ENCODE measurements around the gene KCTD1. TPM values are rescaled to one million over a fixed set of nuclear protein-coding genes. Genes with fewer than 3 reads are reported as not detected.

The KCTD1 gene
- polyA plus RNA-seq, 3 donors = 0.40 TPM; not detected in 2

DNA sequence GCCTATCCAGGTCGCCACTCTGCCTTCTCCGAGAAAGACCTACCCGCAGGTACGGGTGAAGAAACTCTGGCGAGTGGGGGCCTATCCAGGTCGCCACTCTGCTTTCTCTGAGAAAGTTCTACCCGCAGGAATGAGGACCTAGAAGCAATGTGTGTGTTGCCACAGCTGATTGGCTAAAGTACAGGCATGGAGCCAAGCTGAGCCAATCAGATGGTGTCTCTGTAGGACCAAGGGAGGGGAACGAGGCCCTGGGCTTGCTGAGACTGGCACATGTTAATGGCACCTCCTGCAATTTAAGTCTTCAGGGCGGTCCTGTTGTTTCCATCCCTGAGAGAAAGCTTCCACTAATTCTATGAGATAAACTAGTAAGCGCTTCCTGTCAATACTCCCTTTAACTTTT is 82.3 kb downstream of the KCTD1 start:
- no peaks in the 10 kb centered on the region for H3K27me3 ChIP-seq (ENCODE audit: control insufficient read depth in 2 of 2, insufficient read depth in 2 of 2, low read length in 2 of 2)
- Mint-ChIP-seq H3K9me3 (peaks cover 0 to 4% (median 0%) of the 10 kb centered on the region in 7 donors), H3K4me3 (no peak overlapping the region), H3K27me3 (ENCODE audit: low read depth in 3 of 3) (peaks cover 0 to 4% (median 0%) of the 10 kb centered on the region in 3 donors), H3K27ac (no peak overlapping the region), H3K36me3 (no peaks in the 10 kb centered on the region), H3K4me1 (no peaks in the 10 kb centered on the region)
- no peak for DNase-seq
- WGBS (ENCODE audit: insufficient coverage) = 90% methylated on average over 8 of the region's 10 CpGs
- no peak overlapping the region for H3K4me3 ChIP-seq (replicated peaks in 1 of 3; ENCODE audit: low read depth in 2 of 3, low read length in 3 of 3)
- no peak overlapping the region for H3K4me2 ChIP-seq (replicated peaks; ENCODE audit: extremely low read depth, low read length, poor library complexity, severe bottlenecking)
- intact Hi-C loops (cut with micrococcal nuclease) = no loop called here
- no peaks in the 10 kb centered on the region for H3K4me1 ChIP-seq (ENCODE audit: control insufficient read depth in 1 of 2, insufficient read depth in 2 of 2, low read length in 2 of 2)
- H3K27ac ChIP-seq (ENCODE audit: low read depth in 1 of 2, low read length in 2 of 2) = no peak overlapping the region
- no peaks in the 10 kb centered on the region for H3K9me3 ChIP-seq (replicated peaks in 1 of 2; ENCODE audit: control insufficient read depth in 1 of 2, insufficient read depth in 1 of 2, low read length in 2 of 2)
- TF ChIP-seq, protein P1, sequence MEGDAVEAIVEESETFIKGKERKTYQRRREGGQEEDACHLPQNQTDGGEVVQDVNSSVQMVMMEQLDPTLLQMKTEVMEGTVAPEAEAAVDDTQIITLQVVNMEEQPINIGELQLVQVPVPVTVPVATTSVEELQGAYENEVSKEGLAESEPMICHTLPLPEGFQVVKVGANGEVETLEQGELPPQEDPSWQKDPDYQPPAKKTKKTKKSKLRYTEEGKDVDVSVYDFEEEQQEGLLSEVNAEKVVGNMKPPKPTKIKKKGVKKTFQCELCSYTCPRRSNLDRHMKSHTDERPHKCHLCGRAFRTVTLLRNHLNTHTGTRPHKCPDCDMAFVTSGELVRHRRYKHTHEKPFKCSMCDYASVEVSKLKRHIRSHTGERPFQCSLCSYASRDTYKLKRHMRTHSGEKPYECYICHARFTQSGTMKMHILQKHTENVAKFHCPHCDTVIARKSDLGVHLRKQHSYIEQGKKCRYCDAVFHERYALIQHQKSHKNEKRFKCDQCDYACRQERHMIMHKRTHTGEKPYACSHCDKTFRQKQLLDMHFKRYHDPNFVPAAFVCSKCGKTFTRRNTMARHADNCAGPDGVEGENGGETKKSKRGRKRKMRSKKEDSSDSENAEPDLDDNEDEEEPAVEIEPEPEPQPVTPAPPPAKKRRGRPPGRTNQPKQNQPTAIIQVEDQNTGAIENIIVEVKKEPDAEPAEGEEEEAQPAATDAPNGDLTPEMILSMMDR (IDR thresholded peaks at IDR 0.05) = no peak
- no peaks in the 10 kb centered on the region for H3K79me2 ChIP-seq (ENCODE audit: insufficient read depth, low read length)
- H3K36me3 ChIP-seq (replicated peaks in 1 of 2; ENCODE audit: control insufficient read depth in 1 of 2, insufficient read depth in 2 of 2, low read length in 2 of 2) = no peaks in the 10 kb centered on the region
- no peak overlapping the region for H2AFZ ChIP-seq (ENCODE audit: insufficient read depth, low read depth, low read length, poor library complexity, severe bottlenecking)
- H4K20me1 ChIP-seq (ENCODE audit: insufficient read depth, low read length) = no peaks in the 10 kb centered on the region
- no peak overlapping the region for H3K9ac ChIP-seq (ENCODE audit: insufficient read depth, low read length, poor library complexity, severe bottlenecking)

DNA sequence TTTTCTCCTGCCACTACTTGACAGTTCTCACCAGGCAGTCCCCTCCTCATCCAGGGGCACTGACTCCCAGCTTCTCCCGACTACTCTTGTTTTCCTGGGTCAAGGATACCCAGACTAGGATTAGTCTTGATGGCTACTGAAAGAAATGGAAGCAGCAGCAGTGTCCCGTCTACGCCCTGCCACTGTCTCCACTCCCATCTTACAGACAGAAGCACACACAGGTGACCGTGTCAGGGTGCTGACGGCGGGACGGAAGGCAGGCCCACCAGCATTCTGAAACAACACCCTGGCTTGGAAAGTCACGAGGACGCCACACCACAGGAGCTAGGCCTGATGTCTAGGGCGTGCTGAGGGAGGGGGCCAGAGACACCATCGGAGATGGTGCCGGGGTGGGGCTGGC is 82.9 kb downstream of the KCTD1 start:
- Histone ChIP-seq H3K36me3 (replicated peaks in 1 of 2; ENCODE audit: control insufficient read depth in 1 of 2, insufficient read depth in 2 of 2, low read length in 2 of 2) (no peaks in the 10 kb centered on the region), H4K20me1 (ENCODE audit: insufficient read depth, low read length) (no peaks in the 10 kb centered on the region), H3K79me2 (ENCODE audit: insufficient read depth, low read length) (no peaks in the 10 kb centered on the region), H3K4me2 (replicated peaks; ENCODE audit: extremely low read depth, low read length, poor library complexity, severe bottlenecking) (no peak overlapping the region), H2AFZ (ENCODE audit: insufficient read depth, low read depth, low read length, poor library complexity, severe bottlenecking) (no peak overlapping the region), H3K27ac (ENCODE audit: low read depth in 1 of 2, low read length in 2 of 2) (no peak overlapping the region), H3K4me1 (ENCODE audit: control insufficient read depth in 1 of 2, insufficient read depth in 2 of 2, low read length in 2 of 2) (no peaks in the 10 kb centered on the region), H3K27me3 (ENCODE audit: control insufficient read depth in 2 of 2, insufficient read depth in 2 of 2, low read length in 2 of 2) (no peaks in the 10 kb centered on the region), H3K9ac (ENCODE audit: insufficient read depth, low read length, poor library complexity, severe bottlenecking) (no peak overlapping the region), H3K9me3 (replicated peaks in 1 of 2; ENCODE audit: control insufficient read depth in 1 of 2, insufficient read depth in 1 of 2, low read length in 2 of 2) (no peaks in the 10 kb centered on the region), H3K4me3 (replicated peaks in 1 of 3; ENCODE audit: low read depth in 2 of 3, low read length in 3 of 3) (no peak overlapping the region)
- intact Hi-C loops (cut with micrococcal nuclease) = no loop called here
- H3K4me3 Mint-ChIP-seq = no peak overlapping the region
- no peak for DNase-seq
- no peaks in the 10 kb centered on the region for H3K4me1 Mint-ChIP-seq
- H3K27me3 Mint-ChIP-seq (ENCODE audit: low read depth in 3 of 3) = peaks cover 0 to 1% (median 0%) of the 10 kb centered on the region in 3 donors
- 99% methylated on average over 6 of the region's 12 CpGs for WGBS (ENCODE audit: insufficient coverage)
- no peak overlapping the region for H3K27ac Mint-ChIP-seq
- TF ChIP-seq, protein P1 (IDR thresholded peaks at IDR 0.05) = no peak
- H3K36me3 Mint-ChIP-seq = no peaks in the 10 kb centered on the region
- peaks cover 0 to 4% (median 0%) of the 10 kb centered on the region in 7 donors for H3K9me3 Mint-ChIP-seq

Data from CD14-positive monocyte (primary cell).